K562 (cell line): ENCODE measurements around the gene SLC34A1. TPM values are rescaled to one million over a fixed set of nuclear protein-coding genes. Genes with fewer than 3 reads are reported as not detected.
A peak's percentile ranks its signal among the peaks of the same experiment; 100 is the strongest.

Experiments used
- GTF2A2 ChIP-seq: IDR thresholded peaks from 2 replicates; pipeline ENCODE4 v1.6.1; 2016; ENCODE audit warnings: mild to moderate bottlenecking, missing genetic modification characterization, missing compliant biosample characterization
- L3MBTL2 ChIP-seq: fragments of 450-650 bp; IDR thresholded peaks from 2 replicates; pipeline ENCODE4 v1.6.1; 2016; ENCODE audit warnings: mild to moderate bottlenecking, moderate library complexity
- LARP7 ChIP-seq: fragments of 450-650 bp; IDR thresholded peaks from 2 replicates; pipeline ENCODE4 v1.6.1; 2016
- MAFK ChIP-seq: IDR thresholded peaks from 2 replicates; pipeline ENCODE4 v1.6.1; 2011; ENCODE audit warnings: low read length, improper control_type of control experiment
- MGA ChIP-seq: fragments of 450-650 bp; IDR thresholded peaks from 2 replicates; pipeline ENCODE4 v1.6.1; 2016; ENCODE audit warnings: mild to moderate bottlenecking, moderate library complexity
- MYNN ChIP-seq, 2 experiments: sonication (generic); formaldehyde crosslinking in 1 of 2; IDR thresholded peaks; 2 replicates each; pipeline versions ENCODE4 v1.5.0 to v1.6.1; 2016 to 2020; ENCODE audit warnings: antibody characterized with exemption in 1 of 2, missing genetic modification reagents in 1 of 2
- NCOA2 ChIP-seq, 2 experiments: fragments of 450-650 bp; IDR thresholded peaks; 2 replicates each; pipeline ENCODE4 v1.6.1; 2018; ENCODE audit warnings: mild to moderate bottlenecking in 2 of 2, moderate library complexity in 1 of 2; ENCODE audit not compliant: partially characterized antibody in 2 of 2
- NR4A1 ChIP-seq, 2 experiments: fragments of 250-450 bp in 1 of 2; fragments of 450-650 bp in 1 of 2; sonication (Bioruptor Pico) in 1 of 2; IDR thresholded peaks; 2 replicates each; pipeline versions ENCODE4 v1.4.0 to v1.6.1; 2016 to 2020; ENCODE audit warnings: mild to moderate bottlenecking in 2 of 2, missing compliant biosample characterization in 1 of 2, missing genetic modification characterization in 1 of 2, moderate library complexity in 1 of 2
- POLR2G ChIP-seq: fragments of 200-400 bp; formaldehyde crosslinking; IDR thresholded peaks from 2 replicates; pipeline ENCODE4 v1.6.1; 2017; ENCODE audit warnings: low read depth, mild to moderate bottlenecking, antibody characterized with exemption, low read length, moderate library complexity
- PTBP1 ChIP-seq: fragments of 200-400 bp; formaldehyde crosslinking; IDR thresholded peaks from 2 replicates; pipeline ENCODE4 v1.6.1; 2017; ENCODE audit warnings: low read depth, low read length
- PYGO2 ChIP-seq: fragments of 450-650 bp; IDR thresholded peaks from 2 replicates; pipeline ENCODE4 v1.6.1; 2016; ENCODE audit warnings: mild to moderate bottlenecking, missing genetic modification characterization, moderate library complexity, missing compliant biosample characterization
- ZNF23 ChIP-seq: fragments of 250-450 bp; sonication (Bioruptor Pico); IDR thresholded peaks from 2 replicates; pipeline ENCODE4 v1.4.0; 2020; ENCODE audit warnings: mild to moderate bottlenecking
- ZNF239 ChIP-seq: fragments of 250-450 bp; sonication (Bioruptor Pico); IDR thresholded peaks from 2 replicates; pipeline ENCODE4 v1.4.0; 2020; ENCODE audit warnings: mild to moderate bottlenecking
- ZNF589 ChIP-seq: fragments of 200-800 bp; sonication (Bioruptor generic); IDR thresholded peaks from 2 replicates; pipeline ENCODE4 v1.6.1; 2016; ENCODE audit warnings: low read depth, missing genetic modification characterization, missing compliant biosample characterization
- ZNF830 ChIP-seq: fragments of 250-450 bp; sonication (Bioruptor Pico); IDR thresholded peaks from 2 replicates; pipeline ENCODE4 v1.5.0; 2021; ENCODE audit warnings: mild to moderate bottlenecking
- ZSCAN32 ChIP-seq: fragments of 450-650 bp; formaldehyde crosslinking; IDR thresholded peaks from 2 replicates; pipeline ENCODE4 v1.4.0; 2020; ENCODE audit warnings: mild to moderate bottlenecking, moderate library complexity
- polyA plus RNA-seq, 8 experiments: library from polyadenylated mRNA; depleted of rRNA in 4 of 8; stranded (reverse) in 5 of 8; unstranded in 3 of 8; fragments of >200 nt; fragmentation: Nextera tagmentation in 2 of 8; fragmentation: Illumina TruSeq in 1 of 8; extraction: Ambion mirVana in 2 of 8; extraction: Trizol in 1 of 8; gene quantifications; 2 replicates each; pipeline versions ENCODE4 v1.2.1 to v1.2.3, GENCODE V29; 2011 to 2014; ENCODE audit warnings: inconsistent platforms in 1 of 8, missing spikeins in 1 of 8
- total RNA-seq, 7 experiments: library from RNA; depleted of rRNA in 6 of 7; stranded (reverse); fragments of >200 nt in 6 of 7; fragmentation: Illumina TruSeq in 2 of 7; extraction: Trizol in 2 of 7; gene quantifications; 2 replicates each; pipeline versions ENCODE4 v1.2.1 to v1.2.3, GENCODE V29; 2011 to 2021; ENCODE audit warnings: low replicate concordance in 1 of 7

SLC34A1 gene
- total and polyA plus RNA-seq, 9 of the 15 experiments (the other 6 are each of a cell fraction or from before 2014, with no cell fraction given): not detected

- TF ChIP-seq ZNF239: 0 out of 2 replicates have a peak, but pooled peaks have one; percentile 12
- no peak for TF ChIP-seq NR4A1 (CRISPR knock-in tag; IDR thresholded peaks at IDR 0.05)
- TF ChIP-seq NR4A1 (tag; IDR thresholded peaks at IDR 0.05): peak; percentile 96
- TF ChIP-seq ZNF830 (CRISPR knock-in tag): peak; percentile 62; the same call in 1 of the 2 replicates
- TF ChIP-seq ZNF589 (CRISPR knock-in tag): peak; percentile 47; the same call in 1 of the 2 replicates
- peak in 1 of 2 experiments; percentile 68 for TF ChIP-seq NCOA2 (IDR thresholded peaks at IDR 0.05; ENCODE audit: partially characterized antibody in 2 of 2)
- no peak for TF ChIP-seq PTBP1
- no peak for TF ChIP-seq ZSCAN32
- peak; percentile 56; the same call in 1 of the 2 replicates for TF ChIP-seq PYGO2 (tag)
- peak; percentile 41; the same call in 1 of the 2 replicates for TF ChIP-seq GTF2A2 (tag)
- no peak; the same call in 1 of the 2 replicates for TF ChIP-seq POLR2G
- TF ChIP-seq MGA: peak; percentile 92
- TF ChIP-seq MYNN (IDR thresholded peaks at IDR 0.05): 0 out of 2 replicates have a peak, but pooled peaks have one; percentile 36
- no peak for TF ChIP-seq MYNN (CRISPR knock-in tag; IDR thresholded peaks at IDR 0.05)
- no peak for TF ChIP-seq ZNF23 (CRISPR knock-in tag)
- TF ChIP-seq MAFK: peak; percentile 93
- TF ChIP-seq LARP7: peak; percentile 88
- peak; percentile 96 for TF ChIP-seq L3MBTL2
Observed at GRCh38 chr5:177378884-177379883, 5.0 kb upstream of the SLC34A1 start (continued).
